ENCODE data around the gene MTMR3.
"Not testable (repeated sequence)": the region's sequence is repeated elsewhere in the genome, so short reads cannot be mapped to it uniquely, and the experiment has no call there.

Gene MTMR3

GRCh38 chr22:29856496-29856895, 26.5 kb upstream of the MTMR3 start:
- H3K4me3 Mint-ChIP-seq, result no peak overlapping the region
- no peaks in the 10 kb centered on the region for H3K36me3 Mint-ChIP-seq (ENCODE audit: low read depth)
- H3K27me3 Mint-ChIP-seq, result no peaks in the 10 kb centered on the region
- H3K9me3 Mint-ChIP-seq, result no peaks in the 10 kb centered on the region
- no peaks in the 10 kb centered on the region for H3K4me1 Mint-ChIP-seq (ENCODE audit: low read depth)
- no peak overlapping the region for H3K27ac Mint-ChIP-seq

- H3K4me3 Mint-ChIP-seq; H3K9me3 Mint-ChIP-seq; H3K4me1 Mint-ChIP-seq (ENCODE audit: low read depth); H3K36me3 Mint-ChIP-seq (ENCODE audit: low read depth); H3K27me3 Mint-ChIP-seq; H3K27ac Mint-ChIP-seq: not testable (repeated sequence)
Measured at GRCh38 chr22:29859030-29859429, 23.9 kb upstream of the MTMR3 start.

- Mint-ChIP-seq H3K4me3 (no peak overlapping the region), H3K36me3 (ENCODE audit: low read depth) (no peaks in the 10 kb centered on the region), H3K27ac (no peak overlapping the region), H3K4me1 (ENCODE audit: low read depth) (no peaks in the 10 kb centered on the region), H3K27me3 (no peaks in the 10 kb centered on the region), H3K9me3 (no peaks in the 10 kb centered on the region)
Measured at GRCh38 chr22:29860006-29860766, 22.8 kb upstream of the MTMR3 start.

GRCh38 chr22:29861672-29862297, 21.2 kb upstream of the MTMR3 start:
- Mint-ChIP-seq H3K4me3 (no peak overlapping the region), H3K36me3 (ENCODE audit: low read depth) (no peaks in the 10 kb centered on the region), H3K4me1 (ENCODE audit: low read depth) (no peaks in the 10 kb centered on the region), H3K9me3 (no peaks in the 10 kb centered on the region), H3K27me3 (no peaks in the 10 kb centered on the region), H3K27ac (no peak overlapping the region)

- H3K27me3 Mint-ChIP-seq; H3K4me3 Mint-ChIP-seq; H3K9me3 Mint-ChIP-seq; H3K36me3 Mint-ChIP-seq (ENCODE audit: low read depth); H3K4me1 Mint-ChIP-seq (ENCODE audit: low read depth); H3K27ac Mint-ChIP-seq: not testable (repeated sequence)
Measured at GRCh38 chr22:29865572-29865971, 17.4 kb upstream of the MTMR3 start.

- Mint-ChIP-seq H3K36me3 (ENCODE audit: low read depth) (no peaks in the 10 kb centered on the region), H3K9me3 (no peaks in the 10 kb centered on the region), H3K27ac (no peak overlapping the region), H3K4me3 (no peak overlapping the region), H3K27me3 (no peaks in the 10 kb centered on the region), H3K4me1 (ENCODE audit: low read depth) (peaks cover 4% of the 10 kb centered on the region)
Measured at GRCh38 chr22:29867260-29867659, 15.7 kb upstream of the MTMR3 start.

GRCh38 chr22:29867851-29868250, 15.1 kb upstream of the MTMR3 start:
- peaks cover 4% of the 10 kb centered on the region for H3K4me1 Mint-ChIP-seq (ENCODE audit: low read depth)
- no peaks in the 10 kb centered on the region for H3K9me3 Mint-ChIP-seq
- H3K27me3 Mint-ChIP-seq, result no peaks in the 10 kb centered on the region
- no peak overlapping the region for H3K27ac Mint-ChIP-seq
- no peak overlapping the region for H3K4me3 Mint-ChIP-seq
- H3K36me3 Mint-ChIP-seq (ENCODE audit: low read depth), result no peaks in the 10 kb centered on the region

- Mint-ChIP-seq H3K4me1 (ENCODE audit: low read depth) (peaks cover 4% of the 10 kb centered on the region), H3K9me3 (no peaks in the 10 kb centered on the region), H3K27me3 (peaks cover 6% of the 10 kb centered on the region), H3K4me3 (no peak overlapping the region), H3K27ac (no peak overlapping the region), H3K36me3 (ENCODE audit: low read depth) (no peaks in the 10 kb centered on the region)
Measured at GRCh38 chr22:29870574-29870973, 12.4 kb upstream of the MTMR3 start.

- Mint-ChIP-seq H3K4me3 (no peak overlapping the region), H3K36me3 (ENCODE audit: low read depth) (no peaks in the 10 kb centered on the region), H3K9me3 (no peaks in the 10 kb centered on the region), H3K4me1 (ENCODE audit: low read depth) (peaks cover 4% of the 10 kb centered on the region), H3K27ac (no peak overlapping the region), H3K27me3 (peaks cover 6% of the 10 kb centered on the region)
Measured at GRCh38 chr22:29871684-29872083, 11.3 kb upstream of the MTMR3 start.

- Mint-ChIP-seq H3K4me1 (ENCODE audit: low read depth) (peaks cover 4% of the 10 kb centered on the region), H3K27ac (no peak overlapping the region), H3K4me3 (no peak overlapping the region), H3K36me3 (ENCODE audit: low read depth) (no peaks in the 10 kb centered on the region), H3K27me3 (peaks cover 6% of the 10 kb centered on the region), H3K9me3 (no peaks in the 10 kb centered on the region)
Measured at GRCh38 chr22:29872144-29872893, 10.7 kb upstream of the MTMR3 start.

GRCh38 chr22:29872989-29873388, 10.0 kb upstream of the MTMR3 start:
- no peaks in the 10 kb centered on the region for H3K9me3 Mint-ChIP-seq
- H3K27me3 Mint-ChIP-seq, result peaks cover 6% of the 10 kb centered on the region
- H3K36me3 Mint-ChIP-seq (ENCODE audit: low read depth), result no peaks in the 10 kb centered on the region
- H3K4me1 Mint-ChIP-seq (ENCODE audit: low read depth), result peaks cover 4% of the 10 kb centered on the region
- no peak overlapping the region for H3K4me3 Mint-ChIP-seq
- no peak overlapping the region for H3K27ac Mint-ChIP-seq

- no peak overlapping the region for H3K4me3 Mint-ChIP-seq
- peaks cover 6% of the 10 kb centered on the region for H3K27me3 Mint-ChIP-seq
- no peaks in the 10 kb centered on the region for H3K36me3 Mint-ChIP-seq (ENCODE audit: low read depth)
- H3K27ac Mint-ChIP-seq, result no peak overlapping the region
- peaks cover 4% of the 10 kb centered on the region for H3K4me1 Mint-ChIP-seq (ENCODE audit: low read depth)
- no peaks in the 10 kb centered on the region for H3K9me3 Mint-ChIP-seq
Measured at GRCh38 chr22:29873943-29874342, 9.0 kb upstream of the MTMR3 start.

GRCh38 chr22:29877620-29878019, 5.4 kb upstream of the MTMR3 start:
- Mint-ChIP-seq H3K9me3 (no peaks in the 10 kb centered on the region), H3K27me3 (peaks cover 6% of the 10 kb centered on the region), H3K4me3 (no peak overlapping the region), H3K27ac (no peak overlapping the region), H3K4me1 (ENCODE audit: low read depth) (peaks cover 5% of the 10 kb centered on the region), H3K36me3 (ENCODE audit: low read depth) (no peaks in the 10 kb centered on the region)

GRCh38 chr22:29879753-29880152, 3.2 kb upstream of the MTMR3 start:
- Mint-ChIP-seq H3K27ac (no peak overlapping the region), H3K4me1 (ENCODE audit: low read depth) (peaks cover 9% of the 10 kb centered on the region)

GRCh38 chr22:29882716-29883044, 294 bp upstream of the MTMR3 start:
- Mint-ChIP-seq H3K4me1 (ENCODE audit: low read depth) (peaks cover 9% of the 10 kb centered on the region), H3K27me3 (no peaks in the 10 kb centered on the region), H3K36me3 (ENCODE audit: low read depth) (no peaks in the 10 kb centered on the region), H3K9me3 (no peaks in the 10 kb centered on the region), H3K27ac (no peak overlapping the region), H3K4me3 (peak overlapping the region; percentile 91)

More at GRCh38 chr22:29879753-29880152, 3.2 kb upstream of the MTMR3 start:
- Mint-ChIP-seq H3K9me3 (no peaks in the 10 kb centered on the region), H3K36me3 (ENCODE audit: low read depth) (no peaks in the 10 kb centered on the region), H3K4me3 (no peak overlapping the region), H3K27me3 (peaks cover 6% of the 10 kb centered on the region)
